B cell (primary cell): ENCODE results near the gene ZCCHC7. TPM values are rescaled to one million over a fixed set of nuclear protein-coding genes. Genes with fewer than 3 reads are reported as not detected.

Experiments used
- ATAC-seq: fragments of 200-7000 bp; cut with Tn5 transposase; one replicate; pipeline ENCODE4 v1.10.0; 2021; ENCODE audit warnings: low read depth, mild to moderate bottlenecking, moderate number of reproducible peaks, moderate library complexity
- CTCF ChIA-PET: fragments of 350-600 bp; sonication (Branson Sonifier 250); formaldehyde crosslinking; loops from one replicate; lab custom pipeline; 2021; ENCODE audit warnings: antibody characterized with exemption, inconsistent platforms; lab: Charles Lee
- POLR2A ChIA-PET: fragments of 350-600 bp; sonication (Branson Sonifier 250); formaldehyde crosslinking; loops from one replicate; lab custom pipeline; 2021; ENCODE audit warnings: antibody characterized with exemption; lab: Charles Lee
- DNase-seq: peaks from one replicate; pipeline ENCODE4 v3.0.0; 2013
- H2AFZ ChIP-seq: 2 replicates; pipeline ENCODE4 v1.6.1; 2012; ENCODE audit warnings: mild to moderate bottlenecking, low read depth, low read length; ENCODE audit not compliant: insufficient read depth, poor library complexity, severe bottlenecking
- H3K27ac ChIP-seq, 2 donors: 1 replicate in 1 of 2; 2 replicates in 1 of 2; pipeline ENCODE4 v1.5.1; 2012 to 2013; ENCODE audit warnings: low read length in 2 of 2, mild to moderate bottlenecking in 2 of 2, moderate library complexity in 1 of 2
- H3K27me3 ChIP-seq, 4 experiments: fragments of 200-600 bp in 1 of 4; sonication (generic) in 1 of 4; replicated peaks in 1 of 4; 1 replicate in 2 of 4; 2 replicates in 2 of 4; pipeline versions ENCODE4 v1.6.1 to v1.7.0; 2013 to 2016; ENCODE audit warnings: low read length in 3 of 4, mild to moderate bottlenecking in 2 of 4, mixed read lengths in 1 of 4, moderate library complexity in 1 of 4; ENCODE audit not compliant: insufficient read depth in 4 of 4, control insufficient read depth in 3 of 4; ENCODE audit errors: control extremely low read depth in 1 of 4
- H3K36me3 ChIP-seq, 2 experiments: replicated peaks in 1 of 2; 1 replicate in 1 of 2; 2 replicates in 1 of 2; pipeline versions ENCODE4 v1.6.1 to v1.7.1; 2013; ENCODE audit warnings: low read length in 1 of 2; ENCODE audit not compliant: insufficient read depth in 2 of 2, control insufficient read depth in 1 of 2; ENCODE audit errors: control extremely low read depth in 1 of 2, extremely low read depth in 1 of 2
- H3K4me1 ChIP-seq, 2 donors: fragments of 200-600 bp in 1 of 2; sonication (generic) in 1 of 2; 1 replicate in 1 of 2; 2 replicates in 1 of 2; pipeline versions ENCODE4 v1.5.1 to v1.6.1; 2013 to 2017; ENCODE audit warnings: low read length in 2 of 2; ENCODE audit not compliant: control insufficient read depth in 2 of 2, insufficient read depth in 2 of 2
- H3K4me2 ChIP-seq: replicated peaks from 2 replicates; pipeline ENCODE3; 2012; ENCODE audit warnings: mild to moderate bottlenecking, low read depth, low read length; ENCODE audit not compliant: poor library complexity, severe bottlenecking
- H3K4me3 ChIP-seq, 5 experiments: fragments of 200-600 bp in 1 of 5; sonication (generic) in 1 of 5; 1 replicate in 3 of 5; 2 replicates in 2 of 5; pipeline versions ENCODE4 v1.5.1 to v1.7.0; 2011 to 2016; ENCODE audit warnings: low read length in 4 of 5, mild to moderate bottlenecking in 4 of 5, low read depth in 2 of 5, control low read depth in 1 of 5, moderate library complexity in 1 of 5; ENCODE audit not compliant: insufficient read depth in 1 of 5; ENCODE audit errors: control extremely low read depth in 1 of 5, extremely low read depth in 1 of 5
- H3K79me2 ChIP-seq: fragments of 200-600 bp; sonication (generic); one replicate; pipeline ENCODE4 v1.6.0; 2016; ENCODE audit warnings: low read length; ENCODE audit not compliant: control insufficient read depth, insufficient read depth
- H3K9ac ChIP-seq: fragments of 200-600 bp; sonication (generic); 2 replicates; pipeline ENCODE4 v1.6.1; 2017; ENCODE audit warnings: mild to moderate bottlenecking, low read length, moderate library complexity
- H3K9me3 ChIP-seq, 3 donors: one replicate each; pipeline versions ENCODE4 v1.6.1 to v1.7.1; 2013; ENCODE audit warnings: low read length in 2 of 3; ENCODE audit not compliant: control insufficient read depth in 2 of 3, insufficient read depth in 1 of 3; ENCODE audit errors: control extremely low read depth in 1 of 3
- H4K20me1 ChIP-seq: 2 replicates; pipeline ENCODE4 v1.6.0; 2012; ENCODE audit warnings: mild to moderate bottlenecking, low read length; ENCODE audit not compliant: insufficient read depth, control insufficient read depth, poor library complexity, severe bottlenecking
- H3K27ac Mint-ChIP-seq: one replicate; pipeline ENCODE4 v1.8.0; 2021; ENCODE audit warnings: mixed read lengths
- H3K27me3 Mint-ChIP-seq: one replicate; pipeline ENCODE4 v1.8.0; 2021; ENCODE audit warnings: mixed read lengths
- H3K4me1 Mint-ChIP-seq: one replicate; pipeline ENCODE4 v1.8.0; 2021; ENCODE audit warnings: mixed read lengths
- H3K4me3 Mint-ChIP-seq: one replicate; pipeline ENCODE4 v1.8.0; 2021; ENCODE audit warnings: mixed read lengths
- H3K9me3 Mint-ChIP-seq: one replicate; pipeline ENCODE4 v1.8.0; 2022; ENCODE audit warnings: mixed read lengths; ENCODE audit not compliant: insufficient read depth
- CTCF ChIP-seq: fragments of 200-600 bp; IDR thresholded peaks from one replicate; pipeline ENCODE4 v1.8.0; 2022; ENCODE audit warnings: antibody characterized with exemption, mild to moderate bottlenecking
- EZH2 ChIP-seq: IDR thresholded peaks from 2 replicates; pipeline ENCODE4 v1.6.1; 2012; ENCODE audit warnings: borderline replicate concordance, low read depth, mild to moderate bottlenecking, moderate library complexity, low read length; ENCODE audit not compliant: insufficient read depth, poor library complexity, severe bottlenecking
- WGBS: methylation state at CpG from one replicate; pipeline ENCODE4 v1.1.5; 2013; ENCODE audit warnings: missing lambda C conversion rate; ENCODE audit not compliant: insufficient coverage; 5-methylcytosine and 5-hydroxymethylcytosine counted together
- intact Hi-C: fragments of 100-400 bp; cut with micrococcal nuclease; formaldehyde crosslinking; loops from one replicate; pipeline ENCODE4 v1.10.0; 2022
- polyA plus RNA-seq: library from polyadenylated mRNA; depleted of rRNA; stranded (reverse); fragments of >200 nt; gene quantifications from 2 replicates; pipeline ENCODE4 v1.2.3, GENCODE V29; 2012
- total RNA-seq, 2 donors: library from RNA; stranded (reverse); fragments of 120-200 nt in 1 of 2; gene quantifications; 1 replicate in 1 of 2; 2 replicates in 1 of 2; pipeline versions ENCODE4 v1.2.3 to v1.2.4, GENCODE V29; 2013 to 2022

ZCCHC7 gene
- total and polyA plus RNA-seq, 2 donors (not counting 1 experiment from before 2014, with no cell fraction given) = 56.3 to 83.5 TPM

- Mint-ChIP-seq H3K27me3 (no peaks in the 10 kb centered on the region), H3K27ac (peak overlapping the region; percentile 62), H3K9me3 (no peaks in the 10 kb centered on the region), H3K4me3 (peak overlapping the region; percentile 23), H3K4me1 (peaks cover 83% of the 10 kb centered on the region)
- H3K36me3 ChIP-seq = no peaks in the 10 kb centered on the region
- H4K20me1 ChIP-seq = no peaks in the 10 kb centered on the region
- intact Hi-C loops = loop anchor here (5.0 kb wide), 1 partner anchor 210 kb away; no protein-coding TSS in a partner anchor
- H3K27me3 ChIP-seq = no peaks in the 10 kb centered on the region
- H3K9me3 ChIP-seq = no peaks in the 10 kb centered on the region
- no peak overlapping the region for H3K9ac ChIP-seq
- H3K79me2 ChIP-seq = no peaks in the 10 kb centered on the region
- H2AFZ ChIP-seq = no peak overlapping the region
- no peak overlapping the region for H3K27ac ChIP-seq
- no peak for TF ChIP-seq EZH2
- no peak for TF ChIP-seq CTCF
- peaks cover 65 to 81% of the 10 kb centered on the region in 2 donors for H3K4me1 ChIP-seq
- no peak overlapping the region for H3K4me3 ChIP-seq
- ATAC-seq (no peak), DNase-seq (no peak)
- CTCF ChIA-PET = interaction anchor here (0.5 to 11.4 kb wide), 17 partner anchors 8 to 380 kb away, joined by 3 to 125 read pairs (median 5); no protein-coding TSS in a partner anchor
- 90% methylated on average over 6 of the region's 11 CpGs for WGBS
- POLR2A ChIA-PET = interaction anchor here (1.2 to 3.9 kb wide), 4 partner anchors 12 to 36 kb away, joined by 4 to 22 read pairs (median 8); no protein-coding TSS in a partner anchor
- peak overlapping the region; percentile 32 for H3K4me2 ChIP-seq
Measured at GRCh38 chr9:37406603-37407401, 286.4 kb downstream of the ZCCHC7 start.

GRCh38 chr9:37407468-37407867, 287.1 kb downstream of the ZCCHC7 start:
- Histone ChIP-seq H3K4me1 (peaks cover 69 to 83% of the 10 kb centered on the region in 2 donors), H3K27ac (no peak overlapping the region), H3K9ac (no peak overlapping the region), H3K36me3 (no peaks in the 10 kb centered on the region), H3K79me2 (peaks cover 1% of the 10 kb centered on the region), H3K4me3 (no peak overlapping the region), H4K20me1 (no peaks in the 10 kb centered on the region), H3K9me3 (no peaks in the 10 kb centered on the region), H2AFZ (no peak overlapping the region), H3K4me2 (peak overlapping the region; percentile 32), H3K27me3 (no peaks in the 10 kb centered on the region)
- intact Hi-C loops = loop anchor here (5.0 kb wide), 1 partner anchor 210 kb away; no protein-coding TSS in a partner anchor
- Mint-ChIP-seq H3K9me3 (no peaks in the 10 kb centered on the region), H3K27me3 (no peaks in the 10 kb centered on the region), H3K4me3 (peak overlapping the region; percentile 54), H3K27ac (peak overlapping the region; percentile 62), H3K4me1 (peaks cover 87% of the 10 kb centered on the region)
- CTCF ChIA-PET = interaction anchor here (0.5 to 11.4 kb wide), 17 partner anchors 8 to 534 kb away, joined by 3 to 125 read pairs (median 4); no protein-coding TSS in a partner anchor
- TF ChIP-seq CTCF = peak; percentile 63
- no peak for TF ChIP-seq EZH2
- POLR2A ChIA-PET = interaction anchor here (0.6 to 3.9 kb wide), 6 partner anchors 12 to 36 kb away, joined by 3 to 22 read pairs (median 4); partner anchors contain the start of gene GRHPR
- WGBS = no CpG with 5 or more reads among the region's 2 CpGs
- no peak for ATAC-seq
- DNase-seq = peak; percentile 61
